ENCODE results near the gene THSD7B.

THSD7B gene

DNA sequence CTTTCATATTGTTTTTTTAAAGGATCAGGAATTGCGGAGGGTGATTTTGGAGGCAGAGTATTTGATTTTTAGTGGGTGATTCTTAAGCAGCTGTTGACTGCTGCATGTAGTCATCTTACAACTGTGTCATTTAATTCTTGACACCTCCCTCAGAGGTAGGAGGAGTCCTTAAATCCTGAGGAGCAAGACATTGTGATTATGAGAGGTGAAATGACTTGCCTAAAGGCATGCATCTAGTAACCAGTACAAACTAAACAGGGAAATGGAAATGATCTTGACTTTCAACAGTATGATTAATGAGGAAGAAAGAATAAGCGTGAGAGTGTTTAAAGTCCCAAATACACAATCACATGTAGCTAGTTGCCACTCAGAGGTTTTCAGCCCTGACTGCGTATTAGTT, 440.7 kb downstream of the THSD7B start:
- DNase-seq, result no peak

DNA sequence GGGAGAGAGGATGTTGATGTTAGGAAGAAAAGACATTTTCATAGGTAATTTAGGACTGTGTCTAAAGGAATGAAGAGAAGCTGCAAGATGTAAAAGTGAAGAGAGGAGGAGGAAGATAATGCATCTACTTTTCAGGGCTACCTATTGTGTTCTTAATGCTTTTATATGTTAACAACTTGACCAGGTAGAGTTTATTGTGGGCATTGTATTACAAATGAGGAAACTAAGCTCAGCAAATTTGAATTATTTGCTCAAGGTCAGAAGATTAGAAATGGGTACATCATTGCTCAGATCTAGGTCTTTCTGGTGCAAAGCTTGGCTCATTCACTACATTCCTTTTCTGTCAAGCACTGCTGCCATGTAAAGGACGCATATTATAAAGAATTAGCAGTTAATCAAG, 441.7 kb downstream of the THSD7B start:
- no peak for DNase-seq

DNA sequence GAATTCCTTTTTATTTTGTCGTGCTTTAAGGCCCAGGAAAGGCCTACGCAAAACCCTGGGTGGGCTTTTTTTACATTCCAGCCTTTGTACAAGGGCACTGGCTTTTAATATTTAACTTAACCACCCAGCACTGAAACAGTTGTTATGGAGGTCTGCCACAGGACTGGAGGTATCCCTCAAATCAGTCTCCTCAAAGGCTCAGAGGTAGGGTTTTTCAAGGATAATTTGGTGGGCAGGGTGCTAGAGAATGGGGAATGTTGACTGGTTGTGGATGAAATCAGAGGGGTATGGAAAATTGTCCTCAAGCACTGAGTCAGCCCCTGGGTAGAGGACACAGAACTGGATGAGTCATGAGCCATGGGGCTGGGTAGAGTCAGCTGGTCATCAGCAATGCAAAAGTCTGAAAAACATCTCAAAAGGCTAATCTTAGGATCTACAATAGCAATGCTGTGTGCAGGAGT, 443.1 kb downstream of the THSD7B start:
- no peak for DNase-seq

DNA sequence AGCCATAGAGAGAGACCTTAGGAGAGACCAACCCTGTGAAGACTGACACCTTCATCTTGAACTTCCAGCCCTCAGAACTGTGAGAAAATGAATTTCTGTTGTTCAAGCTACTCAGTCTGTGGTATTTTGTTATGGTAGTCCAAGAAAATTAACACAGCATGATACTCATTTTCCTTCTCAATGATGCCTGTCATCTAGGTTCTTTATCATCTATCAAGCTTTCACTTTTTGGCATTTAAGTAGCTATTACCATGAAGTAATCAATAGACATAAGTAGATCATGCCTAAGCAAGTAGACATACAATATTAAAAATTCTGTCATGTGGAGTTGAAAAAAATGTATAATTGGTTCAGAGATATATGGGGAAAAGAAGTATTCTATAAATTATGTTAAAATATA, 444.7 kb downstream of the THSD7B start:
- DNase-seq, result no peak

DNA sequence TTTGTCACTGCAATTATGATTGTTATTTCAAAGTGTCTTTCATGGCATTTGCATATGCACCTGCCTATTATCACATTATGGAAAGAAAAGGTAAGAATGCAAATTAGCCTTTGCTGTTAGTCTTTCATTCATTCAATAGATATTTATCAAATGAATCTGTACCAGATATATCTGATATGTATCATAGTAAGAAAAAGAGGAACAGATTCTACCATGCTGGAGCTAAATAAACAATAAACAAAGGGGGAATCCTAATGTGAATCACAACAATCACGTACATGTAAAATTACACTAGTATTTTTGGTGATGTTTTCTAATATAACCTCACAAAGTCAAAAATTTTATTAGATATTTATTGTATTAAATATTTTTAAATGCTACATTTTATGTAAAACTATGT, 446.4 kb downstream of the THSD7B start:
- DNase-seq, result no peak

DNA sequence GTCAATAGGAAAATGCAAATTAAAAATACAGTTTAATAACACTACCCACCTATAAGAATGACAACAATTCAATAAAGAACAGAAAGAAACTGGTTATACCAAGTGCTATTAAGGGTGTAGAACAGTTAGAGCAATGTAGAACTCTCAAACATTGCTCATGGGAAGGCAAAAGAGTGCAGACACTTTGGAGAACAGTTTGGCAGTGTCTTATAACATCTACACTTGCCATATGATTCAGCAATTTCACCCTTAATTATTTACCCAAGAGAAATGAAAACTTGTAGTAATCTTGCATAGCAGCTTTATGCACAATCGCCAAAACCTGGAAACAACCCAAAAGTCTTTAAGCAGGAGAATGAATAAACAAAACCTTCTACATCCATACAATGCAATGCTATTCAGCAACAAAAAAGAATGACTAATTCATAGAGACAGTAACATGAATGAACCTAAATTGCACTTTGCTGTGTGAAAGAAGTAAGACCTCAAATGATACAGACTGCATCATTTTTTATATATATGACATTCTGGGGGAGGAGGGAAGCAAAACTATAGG, 455.2 kb downstream of the THSD7B start:
- DNase-seq, result no peak

DNA sequence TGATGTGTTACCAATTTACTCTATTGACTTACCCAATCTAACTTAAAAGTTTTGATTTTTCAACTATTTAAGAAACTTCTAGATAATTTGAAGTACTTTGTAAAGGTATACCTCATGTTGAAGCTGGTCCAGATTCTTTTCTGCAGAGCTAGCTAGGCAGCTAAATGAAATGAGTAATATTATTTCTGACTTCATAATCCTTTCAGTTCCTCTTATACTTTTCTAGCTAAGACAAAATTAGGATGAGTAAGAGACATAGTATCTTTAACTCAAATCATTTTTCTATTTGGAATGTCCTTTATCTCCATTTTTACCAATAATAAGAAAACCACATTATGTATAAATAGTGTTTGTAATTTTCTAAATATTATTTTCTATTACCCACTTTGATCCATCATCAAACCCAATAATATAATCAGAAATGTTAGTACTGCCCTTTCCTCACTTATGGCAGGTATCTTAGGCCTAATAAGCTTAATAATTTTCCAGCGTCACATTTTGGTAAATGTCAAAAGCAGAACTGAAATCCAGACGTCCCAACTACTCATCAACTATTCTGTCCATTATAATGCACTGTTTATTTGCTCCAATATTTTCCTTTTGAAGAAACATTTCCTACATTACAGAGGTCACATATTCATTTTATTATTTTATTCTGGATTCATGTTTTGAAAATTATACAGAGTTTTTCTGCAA, 456.6 kb downstream of the THSD7B start:
- no peak for DNase-seq

DNA sequence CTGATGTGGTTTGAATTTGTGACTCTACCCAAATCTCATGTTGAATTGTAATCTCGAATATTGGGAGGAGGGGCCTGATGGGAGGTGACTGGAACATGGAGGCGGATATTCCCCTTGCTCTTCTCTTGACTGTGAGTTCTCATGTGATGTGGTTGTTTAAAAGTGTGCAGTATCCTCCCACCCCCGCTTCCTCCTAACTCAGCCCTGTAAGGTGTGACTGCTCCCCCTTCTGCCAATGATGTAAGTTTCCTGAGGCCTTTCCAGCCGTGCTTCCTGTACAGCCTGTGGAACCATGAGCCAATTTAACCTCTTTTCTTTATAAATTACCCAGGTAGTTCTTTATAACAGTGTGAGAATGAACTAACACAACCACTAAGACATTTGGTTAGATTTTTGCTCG, 458.4 kb downstream of the THSD7B start:
- DNase-seq, result no peak

DNA sequence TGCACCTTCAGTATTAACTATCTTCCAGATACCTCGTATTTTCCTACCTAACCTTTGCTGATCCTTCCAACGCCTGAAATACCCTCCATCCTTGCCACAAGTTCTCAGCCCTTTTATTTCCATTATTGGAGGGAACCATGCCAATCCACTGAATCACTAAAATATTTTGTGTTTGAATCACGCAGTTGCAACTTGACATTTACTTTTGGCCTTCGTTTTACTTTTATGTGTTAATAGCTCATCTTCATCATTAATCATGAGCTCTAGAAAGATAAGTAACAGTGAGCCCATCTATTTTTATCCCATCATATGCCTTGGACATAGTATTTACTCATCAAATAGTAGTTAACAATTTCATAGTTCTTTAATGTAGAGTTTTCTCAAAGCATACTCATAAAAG, 463.2 kb downstream of the THSD7B start:
- DNase-seq, result no peak

DNA sequence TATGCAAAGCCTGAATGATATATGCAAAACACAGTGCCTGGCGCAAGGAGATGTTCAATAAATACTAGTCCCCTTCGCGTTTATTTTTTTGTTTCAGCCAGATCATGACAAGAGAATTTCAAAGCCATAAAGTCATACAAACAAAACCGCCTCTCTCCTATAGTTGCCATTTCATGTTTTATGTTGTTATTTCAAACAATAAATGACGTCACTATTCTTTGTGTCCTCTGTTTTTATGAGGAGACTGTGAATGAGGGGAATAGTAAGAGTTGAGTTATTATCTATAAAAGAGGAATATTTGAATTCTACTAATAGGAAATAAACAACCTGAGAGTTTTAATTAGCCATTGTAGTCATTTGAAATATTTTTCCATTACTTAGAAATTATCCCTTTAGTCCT, 464.5 kb downstream of the THSD7B start:
- no peak for DNase-seq

DNA sequence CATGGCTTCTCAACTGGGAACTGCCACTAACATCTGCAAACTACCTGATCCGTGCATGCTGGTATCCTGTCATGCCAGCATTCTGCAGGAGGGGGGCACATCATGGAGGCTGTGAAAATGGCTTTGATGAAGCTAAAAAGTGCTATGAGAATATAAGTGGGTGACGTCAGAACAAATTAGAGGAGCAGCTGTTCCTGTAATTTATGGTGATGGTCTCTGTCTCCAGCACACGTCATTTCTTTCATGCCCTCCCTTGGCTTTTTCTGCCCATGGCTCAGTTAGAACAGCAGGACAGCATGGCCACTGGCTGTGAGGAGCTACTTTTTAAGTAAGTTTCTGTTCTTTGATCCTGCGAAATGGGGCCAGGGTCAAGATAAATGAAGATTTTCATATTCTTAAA, 466.3 kb downstream of the THSD7B start:
- DNase-seq, result no peak

DNA sequence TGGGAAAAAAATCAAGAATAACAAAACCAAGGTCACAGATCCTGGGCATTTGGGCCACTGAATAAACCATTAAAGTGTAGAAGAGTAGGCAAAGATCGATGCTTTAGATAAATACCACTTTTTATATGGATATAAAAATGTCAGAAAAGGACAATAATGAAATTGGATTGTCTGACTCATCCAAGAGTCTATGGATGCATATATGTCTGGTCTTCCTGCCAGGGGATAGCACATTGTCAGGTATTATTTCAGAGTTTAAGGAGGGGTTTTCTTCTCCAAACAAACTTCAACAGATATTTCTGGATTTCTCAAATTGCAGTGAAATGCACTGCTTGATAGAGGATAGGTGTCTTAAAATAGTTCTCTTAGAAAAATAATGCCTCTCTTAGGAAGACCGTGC, 466.7 kb downstream of the THSD7B start:
- no peak for DNase-seq

DNA sequence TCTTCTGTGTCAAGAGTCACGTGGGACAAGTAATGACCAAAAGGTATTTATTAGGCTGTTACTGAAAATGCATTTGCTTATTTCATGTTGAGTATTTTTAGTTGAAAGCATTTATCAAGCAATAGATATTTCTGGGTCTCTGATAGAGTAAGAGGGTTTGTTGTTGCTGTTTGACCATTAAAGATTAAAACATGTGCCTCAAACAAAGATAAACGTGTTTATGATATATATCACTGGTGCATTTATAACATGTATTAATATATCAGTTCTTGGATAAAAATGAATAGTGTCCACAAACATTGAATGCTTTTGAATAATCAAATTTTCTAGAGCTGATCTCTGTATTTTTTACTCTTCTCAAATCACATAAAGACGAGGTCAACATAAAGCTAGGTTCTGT, 467.7 kb downstream of the THSD7B start:
- no peak for DNase-seq

DNA sequence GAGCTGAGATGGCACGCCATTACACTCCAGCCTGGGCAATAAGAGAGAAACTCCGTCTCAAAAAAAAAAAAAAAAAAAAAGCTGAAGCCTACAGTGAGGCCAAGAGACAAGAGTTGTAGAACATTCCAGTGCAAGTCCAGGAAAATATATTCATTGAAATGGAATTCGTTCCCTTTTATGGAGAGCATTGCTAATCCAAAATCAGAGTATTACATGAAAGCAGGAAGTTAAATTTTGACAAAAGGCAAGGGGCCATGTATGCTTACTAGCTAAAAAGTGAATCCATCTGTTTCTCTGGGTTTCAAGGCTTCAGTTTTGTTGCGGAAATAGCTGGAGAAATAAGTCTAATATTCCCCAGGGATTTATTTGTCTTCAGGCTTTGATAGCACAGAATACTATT, 471.7 kb downstream of the THSD7B start:
- no peak for DNase-seq

DNA sequence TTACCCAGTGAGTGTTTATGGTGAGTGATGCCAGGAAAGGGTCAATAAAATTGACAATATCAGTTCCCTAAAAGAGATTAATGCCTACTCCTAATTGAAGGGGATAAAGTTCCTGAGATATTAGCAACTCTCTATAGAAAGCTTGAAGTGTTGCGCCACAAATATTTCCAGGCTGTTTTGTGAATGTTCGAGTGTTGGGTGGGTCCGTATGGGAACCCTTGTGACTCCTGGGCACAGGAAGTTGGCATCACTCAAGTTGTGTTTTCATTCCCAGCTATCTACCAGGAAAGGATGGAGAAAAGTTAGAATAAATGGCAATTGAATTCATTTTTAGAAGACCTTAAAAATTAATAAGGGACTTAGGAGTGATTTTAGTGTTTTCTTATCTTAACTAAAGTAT, 472.7 kb downstream of the THSD7B start:
- DNase-seq, result no peak

DNA sequence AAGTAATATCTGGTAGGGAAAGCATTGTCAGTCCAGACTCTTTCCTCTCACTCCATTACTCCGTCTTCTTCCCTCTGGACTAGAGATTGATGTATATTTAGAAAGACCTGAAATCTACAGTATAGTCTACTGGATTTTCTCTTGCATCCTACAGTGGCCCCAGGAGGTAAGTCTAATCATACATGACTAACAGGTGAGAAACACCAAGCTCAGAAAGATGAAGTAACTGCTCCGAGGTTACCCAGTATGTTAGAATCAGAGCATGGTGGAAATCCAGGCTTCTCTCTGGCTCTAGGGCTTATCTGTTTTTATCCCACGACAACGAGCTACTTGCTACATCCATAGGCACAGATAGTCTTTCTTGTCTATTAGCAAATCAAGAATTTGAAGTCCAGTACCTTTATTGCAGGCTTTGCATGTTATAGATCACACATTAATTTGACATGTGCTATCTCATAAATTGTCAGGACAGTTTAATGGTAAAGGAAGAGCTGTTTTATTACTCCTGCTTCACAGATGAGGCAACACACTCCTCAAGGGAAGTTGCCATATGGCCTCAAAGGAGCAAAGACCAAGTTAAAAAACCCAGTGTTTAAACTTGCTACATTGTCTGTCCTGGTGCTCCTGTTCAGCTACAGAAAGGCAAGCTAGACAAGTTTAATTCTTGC, 484.3 kb downstream of the THSD7B start:
- DNase-seq, result no peak

DNA sequence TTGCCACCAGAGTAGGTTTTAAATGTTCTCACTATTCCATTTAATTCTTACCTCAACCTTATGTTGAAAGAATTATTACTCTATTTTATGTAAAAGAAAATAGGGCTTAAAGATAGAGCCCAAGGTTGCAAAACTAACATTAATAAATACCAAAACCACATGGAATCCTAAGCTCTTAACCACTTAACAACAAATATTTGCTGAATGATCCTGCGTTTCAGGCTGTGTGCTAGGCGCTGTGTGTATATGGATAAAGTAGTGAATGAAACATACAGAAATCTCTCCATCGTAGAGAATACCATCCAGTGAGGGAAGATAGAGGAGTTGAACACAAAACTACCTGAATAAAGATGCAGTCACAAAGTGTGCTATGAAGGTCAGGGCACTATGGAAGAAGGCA, 485.1 kb downstream of the THSD7B start:
- no peak for DNase-seq

DNA sequence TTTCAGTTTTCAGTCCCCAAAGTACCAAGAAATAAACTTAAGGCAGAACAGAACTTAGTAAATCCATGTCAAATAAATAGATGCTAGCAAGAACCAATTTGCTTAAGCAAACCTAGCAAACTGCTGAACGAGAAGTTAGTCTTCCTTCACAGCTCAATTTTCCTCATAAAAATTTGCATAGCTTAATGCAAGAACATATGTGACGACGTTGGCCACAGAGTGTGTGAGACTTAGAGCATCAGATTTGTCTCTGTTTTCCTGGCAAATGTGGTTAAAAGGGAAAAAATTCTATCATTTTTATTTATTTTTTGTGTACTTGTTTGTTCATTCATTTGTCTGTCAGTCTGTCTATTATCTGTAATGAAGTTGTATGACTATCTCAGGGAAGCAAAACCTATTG, 485.7 kb downstream of the THSD7B start:
- no peak for DNase-seq

DNA sequence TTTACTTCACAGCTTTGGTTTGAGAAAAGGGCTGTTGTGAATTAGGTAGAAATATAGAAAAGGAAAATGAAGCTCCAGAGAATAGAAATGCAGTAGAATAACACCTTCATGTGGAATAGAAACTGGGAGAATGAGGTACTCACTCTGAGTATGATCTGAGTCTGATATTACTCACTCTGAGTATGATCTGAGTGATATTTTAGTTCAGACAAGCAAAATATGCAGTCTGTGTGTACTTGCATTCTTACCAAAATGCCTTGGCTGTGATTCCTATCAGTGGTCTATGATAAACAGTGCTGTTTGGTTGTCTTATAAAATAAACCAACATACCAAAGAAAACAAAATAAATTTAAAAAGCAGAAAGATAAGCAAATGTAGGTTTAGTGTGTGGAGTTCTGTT, 487.6 kb downstream of the THSD7B start:
- DNase-seq, result no peak

DNA sequence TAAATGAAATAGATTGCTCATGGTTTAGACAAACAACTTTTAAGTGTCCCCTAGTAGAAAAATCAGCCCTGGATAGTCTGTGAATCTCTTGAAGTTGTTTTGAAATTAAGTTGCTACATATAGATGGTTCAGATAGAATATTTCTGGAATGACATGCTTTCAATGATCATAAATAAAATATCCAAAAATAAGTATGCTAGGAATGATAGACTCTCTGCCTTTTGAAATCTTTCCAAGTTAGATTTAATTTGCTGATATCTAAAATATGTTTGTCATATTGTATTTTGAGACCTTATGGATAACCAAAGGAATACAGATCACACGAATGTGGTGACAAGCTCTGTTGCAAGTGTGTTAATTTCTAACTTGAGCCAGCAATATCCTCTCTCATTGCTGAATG, 488.7 kb downstream of the THSD7B start:
- DNase-seq, result no peak

DNA sequence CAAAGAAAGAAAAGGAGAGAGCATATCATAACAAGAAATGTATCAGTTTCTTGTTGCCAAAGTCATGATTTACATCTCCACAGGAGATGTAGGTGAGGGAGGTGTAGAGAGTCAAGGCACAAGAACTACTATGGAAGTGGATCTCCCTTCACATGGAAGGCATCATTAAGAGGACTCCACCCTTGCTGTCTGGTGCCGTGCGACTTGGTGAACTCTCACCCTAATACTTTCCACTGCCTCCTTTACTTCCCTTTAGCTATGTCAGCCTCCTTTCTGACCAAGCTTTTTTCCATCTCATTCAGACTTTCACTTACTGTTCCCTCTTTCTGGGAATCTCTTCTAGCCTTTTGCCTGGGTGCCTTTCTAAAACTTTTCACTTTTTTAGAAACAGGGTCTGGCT, 490.0 kb downstream of the THSD7B start:
- no peak for DNase-seq

DNA sequence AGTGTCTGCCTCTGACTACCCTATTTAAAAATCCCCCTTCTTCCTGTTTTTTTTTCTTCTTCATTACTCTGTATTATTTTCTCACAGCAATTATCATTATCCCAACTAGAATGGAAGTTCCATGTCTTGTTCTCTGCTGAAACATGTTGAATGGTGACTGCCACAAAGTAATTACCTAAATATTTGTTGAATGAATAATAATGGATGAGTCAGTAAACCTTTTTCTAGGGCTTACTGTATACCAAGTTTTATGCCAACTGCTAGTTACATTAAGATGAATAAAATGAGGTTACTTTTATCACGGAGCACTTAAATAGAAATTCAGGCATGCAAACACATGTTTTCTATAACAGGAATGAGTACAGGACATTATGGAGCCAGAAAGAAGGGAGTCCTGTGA, 490.6 kb downstream of the THSD7B start:
- DNase-seq, result no peak

DNA sequence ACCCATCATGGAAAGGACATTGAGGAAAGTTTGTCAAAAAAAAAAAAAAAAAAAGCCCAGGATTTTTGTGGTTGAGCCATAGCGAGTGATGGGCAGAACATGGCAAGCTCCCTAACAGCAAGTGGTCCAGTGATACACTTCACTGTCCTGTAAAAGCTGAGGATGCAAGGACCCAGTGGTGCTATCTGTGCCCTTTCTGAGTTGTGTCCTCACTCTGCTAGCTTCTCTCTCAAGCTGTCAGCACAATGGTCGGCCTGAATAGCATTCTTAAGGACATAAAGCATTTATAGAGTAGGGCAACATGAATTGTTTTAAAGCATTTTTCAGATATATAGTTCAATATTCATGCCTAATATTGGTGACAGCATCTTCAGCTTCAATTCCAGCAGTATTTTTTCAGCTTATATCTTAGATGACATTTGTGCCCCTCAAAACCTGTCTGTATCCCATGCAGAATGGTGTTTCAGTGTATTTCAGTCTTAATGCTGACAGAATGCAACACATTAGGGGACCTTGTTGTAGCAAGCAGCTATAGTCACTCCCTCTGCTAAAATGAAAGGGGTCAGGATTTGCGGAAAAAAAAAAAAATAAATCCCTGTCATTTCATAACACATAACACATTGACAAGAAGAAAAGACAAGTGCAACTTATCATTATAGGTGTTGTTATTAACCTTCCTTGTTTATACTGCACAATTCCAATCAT, 496.7 kb downstream of the THSD7B start:
- no peak for DNase-seq

DNA sequence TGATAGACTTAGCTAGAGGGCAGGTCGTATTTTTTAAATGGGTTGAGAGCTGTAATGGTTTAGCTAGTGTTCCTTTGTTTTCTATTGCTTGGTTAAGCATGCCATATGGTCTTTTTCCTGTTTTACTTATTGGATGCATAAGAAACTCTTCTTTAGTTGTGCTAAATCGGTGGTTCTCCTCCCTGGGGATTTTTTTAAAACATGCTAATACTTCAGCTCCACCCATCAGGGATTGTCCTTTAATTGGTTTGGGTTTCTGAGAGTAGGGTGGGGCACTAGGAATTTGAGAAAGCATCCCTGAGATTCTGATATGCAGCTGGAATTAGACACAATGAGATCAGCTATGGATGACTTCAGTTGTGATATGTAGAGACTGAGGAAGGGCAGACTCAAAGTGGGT, 497.2 kb downstream of the THSD7B start:
- no peak for DNase-seq

Measured in C1 segment of cervical spinal cord (tissue), 14 donors.